Measurements from ENCODE around the gene PRDM9.
"Not testable (repeated sequence)": the region's sequence is repeated elsewhere in the genome, so short reads cannot be mapped to it uniquely, and the experiment has no call there.

PRDM9 gene

DNA sequence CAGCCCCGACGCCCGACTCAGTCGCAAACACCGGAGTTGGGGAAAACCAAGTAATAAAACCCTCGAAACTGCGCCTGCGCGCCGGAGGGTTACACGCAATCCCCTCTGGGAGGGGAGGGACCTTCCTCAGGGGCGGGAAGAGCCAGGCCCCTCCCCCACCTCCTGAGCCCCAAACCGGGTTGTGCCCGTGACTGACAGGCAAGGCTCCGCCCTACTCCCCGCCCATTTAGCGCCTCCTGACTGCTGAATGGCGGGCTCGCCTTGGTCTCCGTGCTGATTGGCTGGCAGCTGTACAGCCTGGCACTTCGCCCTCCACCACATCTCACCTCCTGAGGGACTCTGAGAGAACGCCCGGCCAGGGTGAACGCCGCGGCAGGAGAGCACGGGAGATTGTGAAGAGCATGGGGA, at the start of gene PRDM9:
Gene PRDM9 (plus strand): TSS at position 332 of the 408 bp plus-strand sequence. CDS start 1,425 bp downstream, outside the sequence.
- DNase-seq = no peak

DNA sequence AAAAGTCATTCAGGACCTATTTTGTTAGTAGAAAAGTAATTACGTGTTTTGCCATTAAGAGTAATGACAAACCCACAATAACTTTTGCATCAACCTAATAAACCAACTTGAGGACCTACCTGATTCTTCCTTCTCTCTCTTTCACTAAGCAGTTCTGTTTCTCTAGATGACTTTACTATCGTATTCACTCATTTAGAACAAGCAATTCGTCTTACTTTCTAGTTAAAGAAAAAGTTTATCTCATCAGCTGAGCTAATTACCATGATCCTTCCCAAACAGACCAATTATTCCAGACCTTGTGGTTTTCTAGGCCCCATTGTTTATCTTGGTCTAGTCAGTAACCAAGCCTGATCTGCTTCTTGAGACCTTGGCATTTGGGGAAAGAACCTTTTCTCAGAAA, 49.6 kb upstream of the PRDM9 start:
- no peak for DNase-seq

DNA sequence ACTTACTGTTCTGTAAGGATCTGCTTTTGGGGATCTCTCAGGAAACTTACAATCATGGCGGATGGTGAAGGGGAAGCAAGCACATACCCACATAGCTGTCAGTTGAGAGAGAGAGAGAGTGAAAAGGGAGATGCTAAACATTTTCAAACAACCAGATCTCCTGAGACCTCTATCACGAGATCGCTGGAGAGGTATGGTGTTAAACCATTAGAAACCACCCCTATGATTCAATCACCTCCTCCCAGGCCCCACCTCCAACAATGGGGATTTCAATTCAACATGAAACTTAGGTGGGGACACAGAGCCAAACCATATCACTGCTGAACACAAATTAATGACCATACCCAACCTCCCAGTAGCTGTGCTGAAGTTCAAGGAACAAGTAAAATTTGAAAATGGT, 48.2 kb upstream of the PRDM9 start:
- no peak for DNase-seq

DNA sequence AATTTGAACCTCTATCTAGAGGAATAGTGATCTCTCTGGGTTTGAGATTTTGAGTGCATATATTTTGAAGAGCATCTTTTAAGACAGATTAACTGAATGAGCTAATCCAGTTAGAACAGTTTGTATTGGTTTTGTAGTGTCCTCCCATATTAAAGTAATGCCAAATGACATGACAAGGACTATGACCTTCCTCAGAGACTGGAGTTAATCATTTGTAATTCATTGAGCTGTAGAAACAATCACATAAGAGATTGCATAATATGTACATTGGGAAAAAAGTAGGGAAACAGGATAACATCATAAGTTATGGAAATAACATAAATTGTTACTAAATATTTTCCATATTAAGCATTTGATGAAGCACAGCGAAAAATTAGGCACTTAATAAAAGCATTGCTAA, 45.8 kb upstream of the PRDM9 start:
- DNase-seq = no peak

DNA sequence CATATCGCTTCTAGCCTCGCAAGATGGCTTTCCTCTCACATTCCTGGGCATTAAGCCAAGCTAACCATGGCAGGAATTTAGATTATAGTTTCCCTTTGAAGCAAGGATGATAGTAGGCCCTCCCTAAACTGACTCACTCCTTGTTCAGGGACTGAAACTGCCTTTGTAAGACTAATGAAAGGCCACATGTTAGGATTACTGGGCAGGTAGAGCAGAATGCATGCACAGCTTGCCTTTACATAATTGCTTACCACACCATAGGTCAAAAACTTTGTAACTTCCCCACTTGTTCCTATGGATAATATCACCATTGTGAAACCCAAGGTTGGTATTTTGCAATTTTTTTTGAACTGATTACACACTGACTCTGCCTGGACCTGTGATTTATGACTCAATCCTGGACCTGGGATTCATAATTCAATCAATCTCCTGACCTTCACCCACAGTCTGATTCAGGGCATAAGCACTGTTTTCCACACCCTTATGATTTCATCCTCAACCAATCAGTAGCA, 41.0 kb upstream of the PRDM9 start:
- no peak for DNase-seq

DNA sequence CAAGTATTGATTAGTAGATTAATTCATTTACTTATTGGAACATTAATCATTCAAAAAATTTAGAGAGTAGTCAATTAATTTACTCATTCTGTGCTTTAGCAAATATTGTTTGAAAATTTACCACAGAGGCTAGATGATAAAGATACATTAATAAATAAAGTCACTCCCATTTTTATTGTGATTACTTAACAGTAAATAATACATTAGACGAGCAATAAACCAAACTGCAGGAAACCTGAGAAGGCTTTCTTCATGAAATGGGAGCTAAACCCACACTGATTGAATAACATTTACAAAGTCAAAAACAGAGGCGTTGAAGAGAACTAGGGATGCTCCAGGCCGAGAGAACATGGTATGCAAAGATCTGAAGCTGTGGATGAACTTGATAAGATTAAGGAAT, 38.8 kb upstream of the PRDM9 start:
- no peak for DNase-seq

DNA sequence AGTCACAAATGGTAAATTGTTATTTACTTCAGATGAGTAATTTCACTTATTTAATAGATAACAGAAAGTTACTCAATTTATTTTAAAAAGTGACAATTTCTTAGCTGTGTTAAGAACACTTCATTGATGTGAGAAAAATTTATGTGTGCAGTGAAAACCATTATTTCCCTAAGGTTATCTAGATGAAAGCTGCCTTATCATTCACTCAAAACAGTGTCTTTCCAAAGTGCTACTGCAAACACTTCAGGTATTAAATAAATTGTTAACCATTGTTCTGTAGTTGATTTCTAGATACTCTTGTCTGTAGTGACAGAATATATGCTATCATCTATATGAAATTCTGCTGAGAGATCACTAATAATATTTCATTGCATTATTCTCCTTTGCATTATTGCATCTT, 33.5 kb upstream of the PRDM9 start:
- no peak for DNase-seq

DNA sequence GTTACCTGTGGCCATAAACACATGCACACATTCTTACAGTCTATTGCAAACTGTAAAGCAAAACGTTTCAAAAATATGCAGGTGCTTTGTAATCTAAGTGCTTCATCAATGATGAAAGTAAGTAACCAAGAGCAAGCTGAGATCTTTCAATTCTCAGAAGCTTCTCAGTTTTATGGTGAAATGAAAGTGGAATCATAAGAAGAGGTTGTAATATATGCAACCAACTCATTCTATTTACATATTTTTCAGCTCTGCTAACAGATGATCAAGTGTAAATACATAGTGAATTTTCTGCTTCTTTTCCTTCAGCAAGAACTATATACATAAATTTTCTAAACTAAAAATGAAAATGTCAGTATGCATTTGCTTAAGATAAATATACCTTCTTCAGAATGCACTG, 33.1 kb upstream of the PRDM9 start:
- no peak for DNase-seq

DNA sequence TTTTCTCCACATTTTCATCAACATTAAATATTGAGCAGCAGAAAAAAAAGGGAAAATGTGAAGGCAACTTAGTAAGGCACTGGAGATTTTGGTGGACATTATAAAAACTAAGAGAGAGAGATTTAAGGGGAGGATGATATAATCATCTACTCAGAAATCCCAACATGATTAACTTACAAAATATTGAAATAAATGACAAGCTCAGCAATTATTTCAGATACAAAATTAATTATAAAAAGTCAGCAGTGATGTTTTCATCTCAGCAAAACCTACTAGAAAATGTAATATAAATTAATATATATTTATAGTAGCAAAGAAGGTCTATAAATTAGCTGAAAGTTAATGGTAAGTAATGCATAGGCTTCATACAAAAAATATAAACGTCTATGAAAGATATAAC, 30.8 kb upstream of the PRDM9 start:
- DNase-seq = no peak

DNA sequence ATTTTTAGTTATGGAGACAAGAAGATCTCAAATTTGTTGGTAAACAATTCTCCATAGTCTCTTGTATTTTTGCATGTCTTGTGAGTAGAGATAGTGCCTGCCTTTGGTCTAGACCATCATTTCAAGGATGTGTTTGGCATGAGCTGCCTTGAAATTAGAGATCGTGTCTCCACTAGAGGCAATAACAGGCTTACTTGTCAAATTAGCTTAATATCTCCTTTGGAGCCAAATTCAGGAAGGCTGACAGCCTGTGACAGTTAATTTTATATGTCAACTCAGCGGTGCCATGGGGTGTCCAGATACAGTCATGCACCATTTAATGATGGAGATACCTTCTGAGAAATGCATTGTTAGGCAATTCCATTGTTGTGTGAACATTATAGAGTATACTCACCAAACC, 24.8 kb upstream of the PRDM9 start:
- DNase-seq = no peak

DNA sequence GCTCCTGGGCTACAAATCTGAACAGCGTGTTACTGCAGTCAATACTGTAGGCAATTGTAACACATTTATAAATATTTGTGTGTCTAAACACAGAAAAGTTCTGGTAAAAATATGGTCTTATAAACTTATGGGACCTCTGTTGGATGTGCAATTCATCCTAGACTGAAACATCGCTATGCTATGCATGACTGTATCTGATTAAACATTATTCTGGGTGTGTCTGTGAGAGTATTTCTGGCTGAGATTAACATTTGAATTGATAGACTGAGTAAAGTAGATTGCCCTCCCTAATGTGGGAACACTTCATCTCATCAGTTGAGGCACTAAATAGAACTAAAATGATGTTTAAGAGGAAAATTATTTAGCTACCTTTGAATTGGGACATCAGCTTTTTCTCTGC, 24.3 kb upstream of the PRDM9 start:
- DNase-seq = no peak

DNA sequence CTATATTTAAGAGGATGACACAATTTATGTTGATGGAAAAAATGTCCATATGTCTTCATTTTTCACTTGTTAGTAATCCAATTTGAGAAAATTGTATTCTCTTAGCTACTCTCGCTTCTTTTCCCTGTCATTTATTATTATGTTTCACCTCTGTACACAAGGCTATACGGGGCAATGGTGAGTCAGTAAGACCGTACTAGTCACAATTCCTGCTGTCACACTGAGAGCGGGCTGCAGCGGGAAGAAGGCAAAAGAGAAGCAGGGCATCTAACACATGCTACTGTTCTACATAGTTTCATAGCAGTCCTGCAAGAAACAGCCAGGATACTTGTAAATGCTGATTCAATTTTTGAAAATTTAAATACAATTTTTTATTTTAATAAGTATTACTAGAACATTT, 23.3 kb upstream of the PRDM9 start:
- DNase-seq = no peak

DNA sequence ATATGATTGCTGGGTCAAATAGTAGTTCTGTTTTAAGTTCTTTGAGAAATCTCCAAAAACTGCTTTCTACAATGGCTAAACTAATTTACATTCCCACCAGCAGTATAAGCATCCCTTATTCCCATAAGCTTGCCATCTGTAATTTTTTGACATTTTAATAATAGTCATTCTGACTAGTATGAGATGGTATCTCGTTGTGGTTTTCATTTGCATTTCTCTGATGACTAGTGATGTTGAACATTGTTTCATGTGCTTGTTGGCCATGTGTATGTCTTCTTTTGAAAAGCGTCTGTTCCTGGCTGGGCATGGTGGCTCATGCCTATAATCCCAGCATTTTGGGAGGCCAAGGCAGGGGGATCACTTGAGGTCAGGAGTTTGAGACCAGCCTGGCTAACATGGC, 21.2 kb upstream of the PRDM9 start:
- not testable (repeated sequence) for DNase-seq

DNA sequence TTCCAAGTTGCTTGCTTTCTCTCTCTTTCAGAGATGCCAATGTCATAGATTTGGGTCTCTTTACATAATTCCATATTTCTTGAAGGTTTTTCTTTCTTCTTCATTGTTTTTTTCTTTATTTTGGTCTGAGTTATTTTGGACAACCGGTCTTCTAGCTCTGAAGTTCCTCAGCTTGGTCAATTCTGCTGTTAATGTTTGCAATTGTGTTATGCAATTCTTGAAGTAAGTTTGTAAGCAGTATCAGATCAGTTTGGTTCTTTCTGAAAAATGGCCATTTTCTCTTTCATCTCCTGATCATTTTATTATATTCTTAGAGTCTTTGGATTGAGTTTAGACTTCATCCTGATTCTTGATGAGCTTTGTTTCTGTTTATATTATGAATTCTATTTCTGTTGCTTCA, 16.4 kb upstream of the PRDM9 start:
- no peak for DNase-seq

DNA sequence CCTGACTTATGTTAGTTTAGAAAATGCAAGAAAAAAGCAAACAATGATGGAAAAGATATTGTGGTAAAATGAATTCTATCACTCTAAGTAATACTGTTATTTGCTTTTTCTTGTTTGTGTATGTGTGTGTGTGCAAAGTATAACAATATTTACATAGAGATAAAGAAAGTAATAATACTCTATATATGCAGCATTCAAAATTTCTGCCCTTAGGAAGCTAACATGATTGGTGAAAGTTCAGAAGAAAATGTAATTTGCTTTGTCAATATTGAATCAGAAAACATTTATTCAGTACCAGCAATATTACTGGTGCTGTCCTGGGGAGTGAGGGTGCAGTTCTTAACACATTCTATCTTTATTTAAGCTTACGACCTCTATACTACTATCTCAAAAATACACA, 12.9 kb upstream of the PRDM9 start:
- no peak for DNase-seq

DNA sequence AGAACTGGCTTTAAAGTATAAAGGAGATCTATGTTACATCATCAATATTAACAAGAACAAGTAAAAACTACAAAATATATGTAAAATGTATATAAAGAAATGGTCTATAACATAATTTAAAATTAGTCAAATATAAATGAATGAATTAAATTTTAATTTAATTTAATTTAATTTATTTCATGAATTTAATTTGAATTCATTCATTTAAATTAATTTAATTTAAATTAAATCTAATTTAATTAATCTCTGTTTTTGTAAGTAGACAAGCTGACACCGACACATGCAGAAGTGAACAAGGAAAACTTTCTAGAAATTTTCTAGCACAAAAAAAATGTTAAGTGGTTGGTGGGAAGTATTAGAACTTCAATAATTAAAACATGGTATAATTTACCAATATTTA, 10.8 kb upstream of the PRDM9 start:
- no peak for DNase-seq

DNA sequence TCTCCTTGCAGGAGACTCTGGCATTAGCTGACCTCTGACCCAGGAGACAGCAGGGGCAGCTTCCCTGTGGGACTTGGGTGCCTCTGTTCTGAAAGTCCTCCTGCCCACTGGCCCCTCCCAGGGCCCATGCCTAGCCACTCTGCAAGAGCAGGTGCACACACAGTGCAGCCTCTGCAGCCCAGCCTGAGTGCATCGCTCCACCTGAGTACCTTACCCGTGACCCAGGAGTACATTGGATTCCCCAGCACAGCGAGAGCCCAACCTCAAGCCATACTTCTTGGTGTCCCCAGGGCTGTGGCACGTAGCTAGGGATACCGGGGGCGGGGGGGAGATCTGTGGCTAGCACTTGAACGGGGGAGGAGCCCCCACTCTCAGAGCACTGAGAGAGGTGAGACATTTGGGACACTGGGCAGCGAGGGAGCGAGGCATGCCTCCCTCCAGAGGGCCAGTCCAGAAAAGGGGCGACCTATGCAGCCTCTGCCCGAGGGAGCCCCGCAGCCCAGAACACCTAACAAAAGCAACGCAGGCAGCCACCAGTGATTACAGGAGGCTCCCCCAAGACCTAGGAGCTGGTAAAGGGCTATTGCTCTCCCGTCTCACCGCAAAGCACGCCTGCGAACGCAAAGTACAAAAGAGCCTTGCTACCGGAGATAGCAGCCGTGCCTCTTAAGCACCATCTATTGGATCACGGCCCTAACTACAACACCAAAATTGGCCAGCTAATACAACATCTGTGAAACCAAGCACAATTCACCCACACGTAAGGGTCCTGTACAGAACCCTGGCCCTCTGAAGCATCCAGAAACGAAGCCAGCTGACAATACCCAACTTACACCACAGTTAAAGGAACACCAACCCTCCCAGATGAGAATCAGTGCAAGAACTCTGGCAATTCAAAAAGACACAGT, 826 bp upstream of the PRDM9 start:
- no peak for DNase-seq

DNA sequence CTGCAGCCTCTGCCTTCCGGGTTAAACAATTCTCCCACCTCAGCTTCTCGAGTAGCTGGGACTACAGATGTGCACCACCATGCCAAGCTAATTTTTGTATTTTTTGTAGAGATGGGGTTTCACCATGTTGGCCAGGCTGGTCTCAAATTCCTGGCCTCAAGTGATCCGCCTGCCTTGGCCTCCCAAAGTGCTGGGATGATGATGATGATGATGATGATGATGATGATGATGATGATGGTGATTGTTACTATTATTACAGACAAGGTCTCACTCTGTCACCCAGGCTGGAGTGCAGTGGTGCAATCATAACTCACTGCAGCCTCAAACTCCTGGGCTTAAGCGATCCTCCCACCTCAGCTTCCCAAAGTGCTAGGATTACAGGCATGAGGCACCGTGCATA, 3.0 kb downstream of the PRDM9 start:
- not testable (repeated sequence) for DNase-seq

DNA sequence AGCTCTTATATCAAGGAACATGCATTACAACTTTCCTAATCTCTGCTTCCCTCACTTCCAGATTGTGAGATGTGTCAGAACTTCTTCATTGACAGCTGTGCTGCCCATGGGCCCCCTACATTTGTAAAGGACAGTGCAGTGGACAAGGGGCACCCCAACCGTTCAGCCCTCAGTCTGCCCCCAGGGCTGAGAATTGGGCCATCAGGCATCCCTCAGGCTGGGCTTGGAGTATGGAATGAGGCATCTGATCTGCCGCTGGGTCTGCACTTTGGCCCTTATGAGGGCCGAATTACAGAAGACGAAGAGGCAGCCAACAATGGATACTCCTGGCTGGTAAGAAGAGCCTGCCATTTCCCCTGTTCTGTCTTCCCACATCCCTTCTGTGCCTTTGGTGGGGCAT, 15.1 kb downstream of the PRDM9 start:
- no peak for DNase-seq

DNA sequence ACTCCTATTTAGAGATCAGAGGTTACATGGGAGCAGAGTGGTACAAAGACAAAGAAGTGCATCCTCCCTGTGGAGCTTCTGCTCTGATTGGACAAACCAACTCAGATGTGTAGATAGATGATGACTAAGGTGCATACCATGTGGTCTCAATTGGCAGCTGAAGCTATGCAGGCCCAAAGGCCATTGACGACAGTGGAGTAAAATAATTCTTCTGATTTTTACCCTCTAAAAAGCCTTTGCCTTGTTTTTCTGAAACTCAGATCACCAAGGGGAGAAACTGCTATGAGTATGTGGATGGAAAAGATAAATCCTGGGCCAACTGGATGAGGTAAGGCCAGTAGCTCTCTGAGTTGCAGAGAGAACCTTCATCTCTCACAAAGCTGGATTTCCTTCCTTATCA, 15.6 kb downstream of the PRDM9 start:
- DNase-seq = no peak

DNA sequence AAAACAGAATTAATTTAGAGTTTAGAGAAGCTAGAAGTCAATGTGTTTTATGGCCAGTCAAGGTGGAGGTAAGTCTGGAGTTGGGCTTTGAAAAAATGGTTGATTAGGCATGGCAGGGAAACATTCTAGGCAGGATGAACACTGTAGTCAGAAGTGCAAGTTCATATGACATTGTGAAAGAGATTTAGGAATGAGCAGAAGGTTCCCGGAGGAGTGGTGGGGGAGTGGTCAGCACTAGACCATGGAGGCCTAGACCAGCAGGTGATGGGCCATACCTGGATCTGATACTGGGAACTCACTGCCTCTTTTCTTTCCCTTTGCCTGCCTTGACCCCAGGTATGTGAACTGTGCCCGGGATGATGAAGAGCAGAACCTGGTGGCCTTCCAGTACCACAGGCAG, 16.6 kb downstream of the PRDM9 start:
- no peak for DNase-seq

DNA sequence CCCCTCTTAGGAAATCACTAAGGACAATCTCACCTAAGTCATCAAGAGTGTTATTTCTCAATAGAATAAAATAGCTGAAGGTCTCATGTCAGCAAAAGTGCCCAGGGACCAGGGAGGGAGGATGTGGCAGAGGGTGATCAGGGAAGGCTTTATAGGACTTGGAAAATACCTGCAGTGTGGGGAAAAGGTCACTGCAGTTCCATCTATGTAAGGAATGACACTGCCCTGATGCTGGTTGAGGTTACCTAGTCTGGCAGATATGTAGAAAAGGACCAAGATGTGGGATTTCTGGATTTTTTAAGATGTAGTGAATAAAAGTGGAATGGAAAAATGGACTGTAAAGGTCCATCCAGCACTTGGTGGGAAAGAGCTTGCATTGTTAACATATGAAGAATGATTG, 18.3 kb downstream of the PRDM9 start:
- no peak for DNase-seq

DNA sequence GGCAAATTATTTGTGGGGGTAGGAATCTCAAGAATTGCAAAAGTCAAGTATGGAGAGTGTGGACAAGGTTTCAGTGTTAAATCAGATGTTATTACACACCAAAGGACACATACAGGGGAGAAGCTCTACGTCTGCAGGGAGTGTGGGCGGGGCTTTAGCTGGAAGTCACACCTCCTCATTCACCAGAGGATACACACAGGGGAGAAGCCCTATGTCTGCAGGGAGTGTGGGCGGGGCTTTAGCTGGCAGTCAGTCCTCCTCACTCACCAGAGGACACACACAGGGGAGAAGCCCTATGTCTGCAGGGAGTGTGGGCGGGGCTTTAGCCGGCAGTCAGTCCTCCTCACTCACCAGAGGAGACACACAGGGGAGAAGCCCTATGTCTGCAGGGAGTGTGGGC, 19.2 kb downstream of the PRDM9 start:
- not testable (repeated sequence) for DNase-seq

DNA sequence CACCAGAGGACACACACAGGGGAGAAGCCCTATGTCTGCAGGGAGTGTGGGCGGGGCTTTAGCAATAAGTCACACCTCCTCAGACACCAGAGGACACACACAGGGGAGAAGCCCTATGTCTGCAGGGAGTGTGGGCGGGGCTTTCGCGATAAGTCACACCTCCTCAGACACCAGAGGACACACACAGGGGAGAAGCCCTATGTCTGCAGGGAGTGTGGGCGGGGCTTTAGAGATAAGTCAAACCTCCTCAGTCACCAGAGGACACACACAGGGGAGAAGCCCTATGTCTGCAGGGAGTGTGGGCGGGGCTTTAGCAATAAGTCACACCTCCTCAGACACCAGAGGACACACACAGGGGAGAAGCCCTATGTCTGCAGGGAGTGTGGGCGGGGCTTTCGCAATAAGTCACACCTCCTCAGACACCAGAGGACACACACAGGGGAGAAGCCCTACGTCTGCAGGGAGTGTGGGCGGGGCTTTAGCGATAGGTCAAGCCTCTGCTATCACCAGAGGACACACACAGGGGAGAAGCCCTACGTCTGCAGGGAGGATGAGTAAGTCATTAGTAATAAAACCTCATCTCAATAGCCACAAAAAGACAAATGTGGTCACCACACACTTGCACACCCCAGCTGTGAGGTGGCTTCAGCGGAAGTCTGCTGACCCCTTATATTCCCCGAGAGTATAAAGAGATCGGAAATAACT, 20.0 kb downstream of the PRDM9 start:
- not testable (repeated sequence) for DNase-seq
